Omental fat pad (tissue), 4 donors: ENCODE results near the gene ATP1B1. TPM values are rescaled to one million over a fixed set of nuclear protein-coding genes. Genes with fewer than 3 reads are reported as not detected.
A peak's percentile ranks its signal among the peaks of the same experiment; 100 is the strongest.

ENCODE experiments used
- ATAC-seq: fragments of 150-250 bp; one replicate; pipeline ENCODE4 v1.9.1; 2016; ENCODE audit warnings: mild to moderate bottlenecking, moderate library complexity; ENCODE audit not compliant: low FRiP score
- DNase-seq: peaks from one replicate; pipeline ENCODE4 v3.0.0-alpha.2; 2019; ENCODE audit warnings: low spot score
- total RNA-seq, 4 donors: library from RNA; depleted of rRNA; stranded (reverse); fragments of >200 nt; gene quantifications; one replicate each; pipeline ENCODE4 v1.1.0, GENCODE V29; 2016
- TF ChIP-seq, protein P1 (sequence below), 3 donors: fragments of 450-650 bp; IDR thresholded peaks; one replicate each; pipeline ENCODE4 v1.5.1; 2016 to 2017; ENCODE audit warnings: antibody characterized with exemption in 3 of 3, mild to moderate bottlenecking in 3 of 3, moderate library complexity in 2 of 3

The ATP1B1 gene
- total RNA-seq, 4 donors from 2014 or later = 19.9 to 60.6 (median 37.3) TPM

DNA sequence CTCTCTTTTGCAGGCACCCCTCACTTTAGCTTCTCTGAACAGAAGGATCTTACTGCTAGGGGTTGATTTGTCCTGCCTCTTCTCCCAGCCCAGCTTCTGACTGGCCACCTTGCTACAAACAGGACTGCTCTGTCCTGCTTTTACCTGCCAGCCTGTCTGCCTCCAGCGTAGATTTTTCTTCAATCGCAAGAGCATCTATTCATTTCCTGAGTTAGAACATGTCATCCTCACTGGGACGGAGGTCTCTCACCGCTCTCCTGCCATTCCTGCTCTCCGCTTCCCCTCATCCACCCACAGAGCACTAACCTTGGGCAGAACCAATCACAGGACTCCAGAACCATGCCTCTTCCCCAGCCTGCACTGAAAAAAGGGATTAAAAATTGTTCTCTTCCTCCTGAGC, 3.5 kb upstream of the ATP1B1 start:
- ATAC-seq = no peak
- TF ChIP-seq, protein P1, sequence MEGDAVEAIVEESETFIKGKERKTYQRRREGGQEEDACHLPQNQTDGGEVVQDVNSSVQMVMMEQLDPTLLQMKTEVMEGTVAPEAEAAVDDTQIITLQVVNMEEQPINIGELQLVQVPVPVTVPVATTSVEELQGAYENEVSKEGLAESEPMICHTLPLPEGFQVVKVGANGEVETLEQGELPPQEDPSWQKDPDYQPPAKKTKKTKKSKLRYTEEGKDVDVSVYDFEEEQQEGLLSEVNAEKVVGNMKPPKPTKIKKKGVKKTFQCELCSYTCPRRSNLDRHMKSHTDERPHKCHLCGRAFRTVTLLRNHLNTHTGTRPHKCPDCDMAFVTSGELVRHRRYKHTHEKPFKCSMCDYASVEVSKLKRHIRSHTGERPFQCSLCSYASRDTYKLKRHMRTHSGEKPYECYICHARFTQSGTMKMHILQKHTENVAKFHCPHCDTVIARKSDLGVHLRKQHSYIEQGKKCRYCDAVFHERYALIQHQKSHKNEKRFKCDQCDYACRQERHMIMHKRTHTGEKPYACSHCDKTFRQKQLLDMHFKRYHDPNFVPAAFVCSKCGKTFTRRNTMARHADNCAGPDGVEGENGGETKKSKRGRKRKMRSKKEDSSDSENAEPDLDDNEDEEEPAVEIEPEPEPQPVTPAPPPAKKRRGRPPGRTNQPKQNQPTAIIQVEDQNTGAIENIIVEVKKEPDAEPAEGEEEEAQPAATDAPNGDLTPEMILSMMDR (IDR thresholded peaks at IDR 0.05) = no peak
- DNase-seq = no peak

DNA sequence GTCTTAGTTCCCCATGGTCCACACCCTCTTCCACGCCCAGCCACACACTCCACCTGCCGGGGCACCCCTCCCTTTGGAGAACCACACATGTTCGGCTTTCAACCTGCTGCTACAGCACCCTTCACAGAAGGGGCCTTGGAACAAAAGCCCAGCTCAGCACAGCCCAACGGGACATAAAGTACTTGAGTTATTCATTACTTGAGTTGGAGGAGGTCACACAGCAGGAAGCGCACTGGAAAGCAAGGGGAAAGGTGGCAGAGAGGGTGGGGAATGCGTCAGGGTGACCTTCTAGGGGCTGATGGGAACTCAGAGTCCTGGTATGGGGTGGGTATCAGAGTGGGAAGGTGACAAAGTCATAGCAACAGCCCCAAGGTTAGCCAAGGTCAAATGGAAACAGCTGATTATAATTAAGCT, 3.0 kb upstream of the ATP1B1 start:
- DNase-seq (no peak), ATAC-seq (no peak)
- TF ChIP-seq, protein P1 (IDR thresholded peaks at IDR 0.05) = no peak

DNA sequence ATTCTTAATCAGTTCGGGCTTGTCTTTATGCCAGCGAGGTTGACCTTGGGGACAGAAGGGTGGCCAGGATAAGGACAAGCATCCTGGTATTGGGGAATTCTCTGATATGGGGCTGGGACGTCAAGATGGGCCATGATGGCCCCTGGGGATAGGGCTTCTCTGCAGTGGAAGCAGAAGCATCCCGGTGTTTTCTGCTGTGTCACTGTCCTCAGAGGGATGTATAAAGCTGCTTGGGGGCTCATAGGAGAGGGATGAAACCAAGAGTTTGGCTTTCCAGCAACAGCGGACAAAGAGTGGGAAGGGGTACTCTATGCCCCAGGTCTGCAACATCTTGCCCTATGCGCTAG, 1.4 kb upstream of the ATP1B1 start:
- TF ChIP-seq, protein P1 (IDR thresholded peaks at IDR 0.05) = no peak
- ATAC-seq (no peak), DNase-seq (no peak)

DNA sequence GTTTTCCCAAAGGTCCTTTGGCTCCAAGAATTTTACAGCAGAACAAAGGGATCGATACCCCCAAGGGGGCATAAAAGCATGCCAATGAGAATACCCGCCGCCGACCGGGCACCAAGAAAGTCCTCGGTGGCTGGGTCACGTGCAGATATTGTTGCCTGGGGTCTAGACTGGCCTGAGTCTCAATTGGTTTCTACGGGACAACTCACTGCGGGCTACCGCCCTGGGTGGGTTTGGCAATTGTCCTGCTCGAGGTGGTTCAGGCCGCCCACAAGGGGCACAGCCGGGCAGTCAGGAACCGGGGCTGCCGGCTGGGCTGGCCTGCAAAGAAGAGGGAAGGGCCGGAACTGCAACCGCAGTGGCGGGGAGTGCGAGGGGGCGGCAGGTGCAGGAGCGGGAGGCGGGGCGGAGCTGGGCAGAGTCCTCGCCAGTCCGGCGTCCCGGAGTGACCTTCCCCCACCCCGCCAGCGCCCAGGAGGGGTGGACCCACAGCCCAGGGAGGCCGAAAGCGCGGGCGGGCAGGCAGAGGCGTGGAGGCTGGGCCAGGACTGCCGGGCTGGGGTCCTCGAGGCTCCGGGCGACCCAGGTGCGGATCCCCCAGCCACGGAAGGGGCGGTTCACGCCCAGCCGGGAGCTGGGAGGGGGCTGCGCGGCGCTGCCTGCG, 926 bp upstream of the ATP1B1 start:
- TF ChIP-seq, protein P1 (IDR thresholded peaks at IDR 0.05) = no peak
- DNase-seq (peak; percentile 41), ATAC-seq (peak; percentile 56)

DNA sequence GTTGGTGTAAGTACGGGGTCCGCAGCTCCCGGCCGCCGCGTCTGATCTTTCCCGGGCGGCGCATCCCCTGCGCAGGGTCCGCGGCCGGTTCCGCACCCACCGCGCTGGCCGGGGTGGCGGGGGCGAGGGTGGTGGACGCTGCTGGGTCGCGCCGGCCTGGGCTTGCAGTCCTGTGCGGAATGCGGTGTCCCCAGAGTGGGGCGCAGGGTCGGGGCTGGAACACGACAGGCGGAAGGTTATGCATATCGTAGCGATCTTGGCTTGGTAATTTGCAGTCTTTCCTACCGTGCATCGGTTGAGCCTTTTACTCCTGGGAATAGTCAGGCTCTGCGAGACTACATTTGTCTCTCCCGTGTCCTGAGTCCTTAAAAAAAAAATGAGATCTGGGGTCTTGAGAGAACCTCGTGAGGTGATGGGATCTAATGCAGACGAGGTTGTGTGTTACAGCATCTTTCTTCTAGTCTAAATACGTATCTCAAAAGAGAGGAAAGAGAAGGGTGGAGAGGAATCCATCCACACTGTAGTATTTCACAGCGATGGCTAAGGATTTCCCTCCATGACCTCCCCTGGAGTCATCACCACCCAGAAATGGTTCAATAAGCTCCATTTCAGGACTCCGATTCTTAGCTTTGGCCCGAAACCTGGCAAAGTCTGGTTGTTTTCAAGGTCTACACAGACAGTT, 572 bp downstream of the ATP1B1 start:
- ATAC-seq = no peak
- DNase-seq = no peak
- TF ChIP-seq, protein P1 (IDR thresholded peaks at IDR 0.05) = no peak

DNA sequence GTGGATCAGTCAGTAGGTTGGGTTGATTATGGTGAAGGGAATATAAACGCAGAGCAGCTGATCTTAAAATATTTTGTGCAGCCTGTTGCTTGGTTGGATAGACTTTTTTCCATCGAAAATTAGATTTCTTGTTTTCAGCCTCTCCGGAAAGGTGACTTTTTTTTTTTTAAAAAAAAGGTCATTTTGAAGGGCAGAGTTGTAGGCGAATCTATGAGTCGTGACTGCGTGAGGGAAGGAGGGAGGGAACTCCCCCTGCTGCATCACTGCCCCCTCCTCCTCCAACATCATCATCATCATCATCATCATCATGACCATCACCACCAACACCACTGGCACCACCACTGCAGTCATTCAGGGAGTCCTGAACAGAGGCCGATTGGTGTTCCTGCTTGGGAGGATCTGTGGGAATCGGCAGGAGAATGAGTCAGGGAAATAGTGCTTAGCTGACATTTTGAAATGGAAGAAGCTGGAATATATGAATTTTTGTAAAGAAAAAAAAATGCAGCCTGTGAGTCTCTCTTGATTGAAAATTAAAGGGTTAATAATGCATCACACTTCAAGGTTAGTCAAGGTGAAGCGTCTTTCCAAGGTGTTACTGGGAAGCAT, 1.2 kb downstream of the ATP1B1 start:
- TF ChIP-seq, protein P1 (IDR thresholded peaks at IDR 0.05) = no peak
- DNase-seq (no peak), ATAC-seq (peak; percentile 28)
